RWPE2 (cell line): Measurements from ENCODE around the gene MRPL11.

Experiments used
- ATAC-seq: fragments of 200-7000 bp; cut with Tn5 transposase; 3 replicates; pipeline ENCODE4 v1.9.1; 2021; ENCODE audit warnings: low read depth
- DNase-seq: peaks from one replicate; pipeline ENCODE4 v3.0.0-alpha.2; 2020; ENCODE audit warnings: low spot score
- H3K27ac ChIP-seq: fragments of 450-650 bp; 2 replicates; pipeline ENCODE4 v1.5.1; 2017; ENCODE audit warnings: mild to moderate bottlenecking; ENCODE audit not compliant: poor library complexity, severe bottlenecking
- H3K27me3 ChIP-seq: fragments of 250-450 bp; sonication (Bioruptor Pico); 2 replicates; pipeline ENCODE4 v1.5.1; 2021; ENCODE audit warnings: mild to moderate bottlenecking, moderate library complexity; ENCODE audit not compliant: insufficient read depth, poor library complexity, severe bottlenecking
- H3K36me3 ChIP-seq: fragments of 250-450 bp; sonication (Bioruptor Pico); 2 replicates; pipeline ENCODE4 v1.5.1; 2020; ENCODE audit warnings: low read depth, mild to moderate bottlenecking, moderate library complexity
- H3K4me1 ChIP-seq: fragments of 250-450 bp; sonication (Bioruptor Pico); 2 replicates; pipeline ENCODE4 v1.5.1; 2021; ENCODE audit warnings: mild to moderate bottlenecking, moderate library complexity; ENCODE audit not compliant: insufficient read depth, poor library complexity, severe bottlenecking
- H3K4me3 ChIP-seq: fragments of 250-450 bp; sonication (Bioruptor Pico); 2 replicates; pipeline ENCODE4 v1.5.1; 2021; ENCODE audit warnings: mild to moderate bottlenecking, moderate library complexity; ENCODE audit not compliant: severe bottlenecking
- H3K9me3 ChIP-seq: fragments of 250-450 bp; sonication (Bioruptor Pico); 2 replicates; pipeline ENCODE4 v1.5.1; 2021; ENCODE audit warnings: mild to moderate bottlenecking, moderate library complexity; ENCODE audit not compliant: severe bottlenecking
- CTCF ChIP-seq: fragments of 450-650 bp; IDR thresholded peaks from one replicate; pipeline ENCODE4 v1.5.1; 2017; ENCODE audit warnings: mild to moderate bottlenecking, moderate library complexity; ENCODE audit not compliant: poor library complexity, severe bottlenecking

MRPL11 gene

GRCh38 chr11:66438504-66439466, at the start of gene MRPL11:
Gene MRPL11, minus strand, starts transcription at chr11:66438848. Its CDS starts 94 bp downstream, at chr11:66438754.
- Histone ChIP-seq H3K27me3 (no peaks in the 10 kb centered on the region), H3K27ac (peak within 1 kb of the TSS; percentile 40), H3K9me3 (no peaks in the 10 kb centered on the region), H3K4me3 (peak within 1 kb of the TSS; percentile 81), H3K4me1 (peaks cover 8% of the 10 kb centered on the region), H3K36me3 (peaks cover 29% of the 10 kb centered on the region)
- peak; percentile 93 for TF ChIP-seq CTCF
- ATAC-seq = peak; percentile 94
- DNase-seq = peak; percentile 86

- Histone ChIP-seq H3K27ac (no peak overlapping the region), H3K4me3 (no peak overlapping the region), H3K4me1 (no peaks in the 10 kb centered on the region), H3K27me3 (no peaks in the 10 kb centered on the region), H3K36me3 (peaks cover 4% of the 10 kb centered on the region; the same call in 1 of the 2 replicates), H3K9me3 (no peaks in the 10 kb centered on the region)
- DNase-seq (no peak), ATAC-seq (no peak)
- TF ChIP-seq CTCF = no peak
Measured at GRCh38 chr11:66484806-66485380, 46.2 kb upstream of the MRPL11 start.

GRCh38 chr11:66480117-66480938, 41.7 kb upstream of the MRPL11 start, which contains the start of gene DPP3:
Gene DPP3, plus strand, starts transcription at chr11:66480434. Its CDS starts 1,767 bp downstream, at chr11:66482201.
- DNase-seq (peak; percentile 96), ATAC-seq (peak; percentile 86)
- peaks cover 4% of the 10 kb centered on the region; the same call in 1 of the 2 replicates for H3K36me3 ChIP-seq
- TF ChIP-seq CTCF = no peak
- peak within 1 kb of the TSS; percentile 48 for H3K4me3 ChIP-seq
- H3K4me1 ChIP-seq = no peaks in the 10 kb centered on the region
- H3K27ac ChIP-seq = peak within 1 kb of the TSS; percentile 78
- H3K27me3 ChIP-seq = no peaks in the 10 kb centered on the region
- no peaks in the 10 kb centered on the region for H3K9me3 ChIP-seq

- Histone ChIP-seq H3K4me3 (peak overlapping the region; percentile 48), H3K36me3 (peaks cover 4% of the 10 kb centered on the region; the same call in 1 of the 2 replicates), H3K27me3 (no peaks in the 10 kb centered on the region), H3K9me3 (no peaks in the 10 kb centered on the region), H3K4me1 (no peaks in the 10 kb centered on the region), H3K27ac (peak overlapping the region; percentile 78)
- ATAC-seq = peak; percentile 60
- DNase-seq = no peak
- no peak for TF ChIP-seq CTCF
Measured at GRCh38 chr11:66479394-66480116, 40.9 kb upstream of the MRPL11 start.
